Osteocyte (in vitro differentiated cells): Measurements from ENCODE around the gene SLC39A9. TPM values are rescaled to one million over a fixed set of nuclear protein-coding genes. Genes with fewer than 3 reads are reported as not detected.

Source experiments
- DNase-seq: peaks from one replicate; pipeline ENCODE4 v3.0.0; 2021; ENCODE audit warnings: mixed read lengths; ENCODE audit not compliant: unreplicated experiment; ENCODE audit errors: extremely low spot score
- H3K27ac Mint-ChIP-seq: one replicate; pipeline ENCODE4 v1.8.0; 2021; ENCODE audit warnings: mild to moderate bottlenecking, mixed read lengths; ENCODE audit not compliant: unreplicated experiment
- H3K27me3 Mint-ChIP-seq: one replicate; pipeline ENCODE4 v1.8.0; 2021; ENCODE audit warnings: mixed read lengths; ENCODE audit not compliant: unreplicated experiment
- H3K36me3 Mint-ChIP-seq: one replicate; pipeline ENCODE4 v1.8.0; 2021; ENCODE audit warnings: mixed read lengths; ENCODE audit not compliant: unreplicated experiment
- H3K4me1 Mint-ChIP-seq: one replicate; pipeline ENCODE4 v1.8.0; 2021; ENCODE audit warnings: mixed read lengths; ENCODE audit not compliant: unreplicated experiment
- H3K4me3 Mint-ChIP-seq: one replicate; pipeline ENCODE4 v1.8.0; 2021; ENCODE audit warnings: mild to moderate bottlenecking, moderate library complexity, mixed read lengths; ENCODE audit not compliant: unreplicated experiment
- H3K9me3 Mint-ChIP-seq: one replicate; pipeline ENCODE4 v1.8.0; 2021; ENCODE audit warnings: mixed read lengths; ENCODE audit not compliant: unreplicated experiment
- CTCF ChIP-seq: fragments of 200-600 bp; sonication (generic); IDR thresholded peaks from 2 replicates; pipeline ENCODE4 v1.5.0; 2021; ENCODE audit warnings: antibody characterized with exemption, mild to moderate bottlenecking, moderate library complexity
- total RNA-seq: library from RNA; stranded (reverse); gene quantifications from 2 replicates; pipeline ENCODE4 v1.2.1, GENCODE V29; 2021

SLC39A9 gene
- total RNA-seq, 1 donor from 2014 or later = 72.8 TPM

- Mint-ChIP-seq H3K9me3 (peaks cover 14% of the 10 kb centered on the region), H3K4me1 (no peaks in the 10 kb centered on the region), H3K36me3 (peaks cover 37% of the 10 kb centered on the region), H3K27me3 (no peaks in the 10 kb centered on the region), H3K4me3 (no peak overlapping the region), H3K27ac (no peak overlapping the region)
- no peak for DNase-seq
- TF ChIP-seq CTCF = no peak
These were observed 24.3 kb upstream of the SLC39A9 start for GRCh38 chr14:69374235-69374634.

GRCh38 chr14:69375182-69375581 lies 23.3 kb upstream of the SLC39A9 start:
- no peak overlapping the region for H3K27ac Mint-ChIP-seq
- no peak for TF ChIP-seq CTCF
- H3K36me3 Mint-ChIP-seq = peaks cover 44% of the 10 kb centered on the region
- no peak for DNase-seq
- no peak overlapping the region for H3K4me3 Mint-ChIP-seq
- peaks cover 14% of the 10 kb centered on the region for H3K9me3 Mint-ChIP-seq
- no peaks in the 10 kb centered on the region for H3K4me1 Mint-ChIP-seq
- H3K27me3 Mint-ChIP-seq = no peaks in the 10 kb centered on the region

- DNase-seq = no peak
- TF ChIP-seq CTCF = no peak
- H3K4me1 Mint-ChIP-seq = no peaks in the 10 kb centered on the region
- H3K36me3 Mint-ChIP-seq = peaks cover 47% of the 10 kb centered on the region
- H3K9me3 Mint-ChIP-seq = peaks cover 14% of the 10 kb centered on the region
- H3K27me3 Mint-ChIP-seq = no peaks in the 10 kb centered on the region
- no peak overlapping the region for H3K27ac Mint-ChIP-seq
- no peak overlapping the region for H3K4me3 Mint-ChIP-seq
These were observed 22.8 kb upstream of the SLC39A9 start for GRCh38 chr14:69375722-69376121.

GRCh38 chr14:69376439-69376838 lies 22.1 kb upstream of the SLC39A9 start:
- DNase-seq = no peak

GRCh38 chr14:69378274-69378673 lies 20.2 kb upstream of the SLC39A9 start:
- no peak for TF ChIP-seq CTCF
- H3K9me3 Mint-ChIP-seq = peaks cover 14% of the 10 kb centered on the region
- no peak for DNase-seq
- H3K36me3 Mint-ChIP-seq = peaks cover 48% of the 10 kb centered on the region
- no peaks in the 10 kb centered on the region for H3K27me3 Mint-ChIP-seq
- H3K4me1 Mint-ChIP-seq = no peaks in the 10 kb centered on the region
- H3K27ac Mint-ChIP-seq = no peak overlapping the region
- no peak overlapping the region for H3K4me3 Mint-ChIP-seq

More at GRCh38 chr14:69376439-69376838, 22.1 kb upstream of the SLC39A9 start:
- TF ChIP-seq CTCF = no peak
- Mint-ChIP-seq H3K27ac (no peak overlapping the region), H3K4me1 (no peaks in the 10 kb centered on the region), H3K9me3 (peaks cover 14% of the 10 kb centered on the region), H3K36me3 (peaks cover 49% of the 10 kb centered on the region), H3K27me3 (no peaks in the 10 kb centered on the region), H3K4me3 (no peak overlapping the region)
